GM19324 (cell line): ENCODE measurements around the gene PDE6C.
A peak's percentile ranks its signal among the peaks of the same experiment; 100 is the strongest.

ENCODE experiments used
- ATAC-seq: cut with Tn5 transposase; IDR thresholded peaks from one replicate; pipeline ENCODE4 v1.9.1; 2021; ENCODE audit warnings: mild to moderate bottlenecking, moderate library complexity; ENCODE audit not compliant: unreplicated experiment, low FRiP score

Gene PDE6C

GRCh38 chr10:93593254-93593653 lies 19.1 kb upstream of the PDE6C start:
- no peak for ATAC-seq

GRCh38 chr10:93593749-93594148 lies 18.6 kb upstream of the PDE6C start:
- ATAC-seq: no peak

- no peak for ATAC-seq
These were observed 17.8 kb upstream of the PDE6C start for GRCh38 chr10:93594518-93594917.

GRCh38 chr10:93595378-93596161 lies 16.8 kb upstream of the PDE6C start:
- ATAC-seq: no peak

- ATAC-seq: no peak
These were observed 15.8 kb upstream of the PDE6C start for GRCh38 chr10:93596539-93596938.

GRCh38 chr10:93597075-93597599 lies 15.2 kb upstream of the PDE6C start:
- no peak for ATAC-seq

GRCh38 chr10:93598157-93598556 lies 14.2 kb upstream of the PDE6C start:
- ATAC-seq: no peak

- ATAC-seq: no peak
These were observed 13.0 kb upstream of the PDE6C start for GRCh38 chr10:93599335-93599734.

GRCh38 chr10:93599778-93600177 lies 12.6 kb upstream of the PDE6C start:
- no peak for ATAC-seq

- no peak for ATAC-seq
These were observed 11.7 kb upstream of the PDE6C start for GRCh38 chr10:93600446-93601145.

GRCh38 chr10:93601146-93601773 lies 11.1 kb upstream of the PDE6C start, which contains the start of gene RBP4:
RBP4 (minus strand) TSS chr10:93601235; CDS start chr10:93601028, 207 bp downstream.
- no peak for ATAC-seq

- no peak for ATAC-seq
These were observed 10.6 kb upstream of the PDE6C start for GRCh38 chr10:93601774-93602162.

- no peak for ATAC-seq
These were observed 9.3 kb upstream of the PDE6C start for GRCh38 chr10:93603023-93603422.

GRCh38 chr10:93604146-93604545 lies 8.2 kb upstream of the PDE6C start:
- no peak for ATAC-seq

- ATAC-seq: no peak
These were observed 3.9 kb upstream of the PDE6C start for GRCh38 chr10:93608421-93608820.

- no peak for ATAC-seq
These were observed 789 bp downstream of the PDE6C start for GRCh38 chr10:93613126-93613525.

- no peak for ATAC-seq
These were observed 1.9 kb downstream of the PDE6C start for GRCh38 chr10:93614101-93614825.

- ATAC-seq: no peak
These were observed 3.4 kb downstream of the PDE6C start for GRCh38 chr10:93615576-93616235.

- no peak for ATAC-seq
These were observed 8.6 kb downstream of the PDE6C start for GRCh38 chr10:93620925-93621324.

GRCh38 chr10:93622942-93623341 lies 10.6 kb downstream of the PDE6C start:
- ATAC-seq: peak; percentile 59
